Measurements from ENCODE around the gene ZNF33A.
"Not testable (repeated sequence)": the region's sequence is repeated elsewhere in the genome, so short reads cannot be mapped to it uniquely, and the experiment has no call there.

The ZNF33A gene

DNA sequence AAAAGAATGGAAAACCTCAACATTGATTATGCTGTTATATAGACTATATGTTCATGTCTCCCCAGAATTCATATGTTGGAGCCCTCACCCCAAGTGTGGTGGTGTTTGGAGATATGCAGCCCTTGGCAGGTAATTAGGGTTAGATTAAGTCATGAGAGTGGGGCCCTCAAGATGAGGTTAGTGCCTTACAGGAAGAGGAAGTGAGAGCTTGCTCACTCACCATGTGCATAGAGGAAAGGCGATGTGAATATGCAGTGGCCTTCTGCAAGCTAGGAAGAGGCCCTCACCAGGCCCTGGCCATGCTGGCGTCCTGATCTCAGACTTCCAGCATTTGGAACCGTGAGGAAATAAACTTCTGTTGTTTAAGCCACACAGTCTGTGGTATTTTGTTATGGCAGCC is 14.8 kb downstream of the ZNF33A start:
- TF ChIP-seq ZNF274 (IDR thresholded peaks at IDR 0.05; ENCODE audit: low read depth, low read length) = no peak
- H3K4me3 ChIP-seq (ENCODE audit: low read length) = no peak overlapping the region

DNA sequence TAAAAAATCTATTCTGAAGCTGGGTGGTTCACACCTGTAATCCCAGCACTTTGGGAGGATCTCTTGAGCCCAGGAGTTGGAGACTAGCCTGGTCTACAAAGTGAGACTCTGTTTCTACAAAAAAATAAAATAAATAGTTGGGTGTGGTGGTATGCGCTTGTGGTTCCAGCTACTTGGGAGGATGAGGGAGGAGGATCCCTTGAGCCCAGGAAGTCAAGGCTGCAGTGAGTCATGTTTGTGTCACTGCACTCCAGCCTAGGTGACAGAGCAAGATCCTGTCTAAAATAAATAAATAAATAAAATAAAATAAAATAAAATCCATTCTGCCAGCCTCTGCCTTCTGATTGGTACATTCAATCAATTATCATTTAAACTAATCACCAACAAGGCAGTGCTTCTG is 17.5 kb downstream of the ZNF33A start:
- no peak for TF ChIP-seq ZNF274 (IDR thresholded peaks at IDR 0.05; ENCODE audit: low read depth, low read length)

DNA sequence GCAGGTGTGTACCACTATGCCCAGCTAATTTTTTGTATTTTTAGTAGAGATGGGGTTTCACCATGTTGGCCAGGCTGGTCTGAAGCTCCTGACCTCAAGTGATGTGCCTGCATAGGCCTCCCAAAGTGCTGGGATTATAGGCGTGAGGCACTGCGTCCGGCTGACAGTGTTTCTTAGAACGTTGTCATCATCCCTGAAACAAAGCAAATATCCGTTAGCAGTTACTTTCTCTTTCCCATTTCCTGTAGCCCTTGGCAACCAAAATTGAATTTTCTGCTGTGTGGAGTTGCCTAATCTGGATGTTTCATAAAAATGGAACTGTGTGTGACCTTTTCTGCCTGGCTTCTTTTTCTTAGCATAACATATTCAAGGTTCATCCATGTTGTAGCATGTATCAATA is 22.4 kb downstream of the ZNF33A start:
- no peak overlapping the region for H3K4me3 ChIP-seq (ENCODE audit: low read length)
- TF ChIP-seq ZNF274 (IDR thresholded peaks at IDR 0.05; ENCODE audit: low read depth, low read length) = no peak

More for the DNA sequence above, 17.5 kb downstream of the ZNF33A start:
- H3K4me3 ChIP-seq (ENCODE audit: low read length) = no peak overlapping the region

DNA sequence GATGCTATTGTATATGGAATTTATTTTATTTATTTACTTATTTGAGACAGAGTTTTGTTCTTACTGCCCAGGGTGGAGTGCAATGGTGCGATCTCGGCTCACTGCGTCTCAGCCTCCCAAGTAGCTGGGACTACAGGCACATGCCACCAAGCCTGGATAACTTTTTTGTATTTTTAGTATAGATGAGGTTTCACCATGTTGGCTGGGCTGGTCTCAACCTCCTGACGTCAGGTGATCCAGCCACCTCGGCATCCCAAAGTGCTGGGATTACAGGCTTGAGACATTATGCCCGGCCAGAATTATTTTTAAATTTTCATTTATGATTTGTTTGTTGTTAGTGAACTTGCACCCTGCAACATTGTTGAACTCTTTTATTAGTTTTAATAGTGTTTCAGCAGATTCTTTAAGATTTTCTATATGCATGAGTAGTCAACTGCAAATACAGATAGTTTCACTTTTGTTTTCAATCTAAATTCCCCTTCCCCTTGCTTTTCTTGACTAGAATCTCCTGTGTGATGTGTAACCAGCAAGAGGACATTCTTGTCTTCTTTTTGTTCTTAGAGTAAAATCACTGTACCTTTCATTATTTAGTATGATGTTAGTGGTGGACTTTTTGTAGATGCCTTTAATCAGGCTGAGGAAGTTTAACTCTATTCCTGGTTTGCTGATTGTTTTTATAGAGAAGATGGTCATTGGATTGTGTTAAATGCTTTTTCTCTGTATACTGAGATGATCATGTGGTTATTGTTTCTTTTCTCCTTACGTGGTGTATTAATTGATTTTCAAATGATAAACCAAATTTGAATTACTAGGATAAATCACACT is 27.8 kb downstream of the ZNF33A start:
- TF ChIP-seq ZNF274 (IDR thresholded peaks at IDR 0.05; ENCODE audit: low read depth, low read length) = no peak
- H3K4me3 ChIP-seq (ENCODE audit: low read length) = peak overlapping the region; percentile 53; the same call in 1 of the 2 replicates

DNA sequence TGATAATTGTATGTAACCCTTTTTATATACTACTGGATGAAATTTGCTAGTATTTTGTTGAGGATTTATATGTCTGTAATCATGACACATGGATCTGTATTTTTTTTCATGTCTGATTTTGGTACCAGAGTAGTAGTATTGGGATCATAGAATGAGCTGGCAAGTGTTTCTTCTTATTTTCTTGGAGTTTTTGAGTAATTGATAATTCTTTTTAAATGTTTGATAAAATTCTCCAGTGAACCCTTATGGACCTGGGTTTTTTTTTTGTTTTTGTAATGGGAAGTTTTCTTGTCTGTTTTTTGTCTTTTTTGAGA is 28.4 kb downstream of the ZNF33A start:
- no peak overlapping the region; the same call in 1 of the 2 replicates for H3K4me3 ChIP-seq (ENCODE audit: low read length)

DNA sequence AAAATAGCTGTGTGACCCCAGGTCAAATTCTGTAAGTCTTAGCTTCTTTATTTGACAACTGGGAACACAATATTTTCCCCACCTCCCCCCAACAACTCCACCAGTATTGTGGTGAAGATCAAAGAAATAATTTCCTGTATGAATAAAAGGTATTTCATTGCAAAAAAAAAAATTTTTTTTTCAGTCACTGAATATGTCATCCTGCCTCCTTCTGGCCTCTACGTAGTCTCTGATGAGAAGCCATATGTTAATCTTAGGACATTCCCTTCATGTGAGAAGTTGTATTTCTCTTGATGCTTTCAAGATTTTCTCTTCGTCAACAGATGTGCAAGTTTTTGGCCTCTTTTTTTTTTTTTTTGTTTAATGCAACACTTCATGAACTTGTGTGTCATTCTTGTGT is 33.0 kb downstream of the ZNF33A start:
- no peak for TF ChIP-seq ZNF274 (IDR thresholded peaks at IDR 0.05; ENCODE audit: low read depth, low read length)
- H3K4me3 ChIP-seq (ENCODE audit: low read length) = no peak overlapping the region

More for the DNA sequence above, 28.4 kb downstream of the ZNF33A start:
- no peak for TF ChIP-seq ZNF274 (IDR thresholded peaks at IDR 0.05; ENCODE audit: low read depth, low read length)

DNA sequence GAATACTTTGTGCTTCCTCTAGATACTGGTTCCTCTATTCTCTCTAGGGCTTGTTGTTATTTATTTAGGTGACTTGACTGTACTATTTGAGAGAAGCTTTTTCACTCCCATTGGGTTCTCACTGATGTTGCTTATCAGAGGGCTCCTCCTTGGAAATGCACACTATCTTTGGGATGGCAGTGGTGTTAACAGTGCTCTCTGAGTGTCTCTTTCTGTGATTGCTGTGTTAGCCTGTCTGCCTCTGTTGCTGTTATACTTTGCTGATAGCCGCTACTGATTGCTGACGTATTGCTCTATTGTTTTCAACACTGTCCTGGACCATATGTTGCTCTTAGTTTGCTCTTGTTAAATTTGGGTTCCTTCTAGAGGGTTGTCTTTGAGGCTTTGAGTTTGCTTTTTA is 34.7 kb downstream of the ZNF33A start:
- no peak for TF ChIP-seq ZNF274 (IDR thresholded peaks at IDR 0.05; ENCODE audit: low read depth, low read length)

DNA sequence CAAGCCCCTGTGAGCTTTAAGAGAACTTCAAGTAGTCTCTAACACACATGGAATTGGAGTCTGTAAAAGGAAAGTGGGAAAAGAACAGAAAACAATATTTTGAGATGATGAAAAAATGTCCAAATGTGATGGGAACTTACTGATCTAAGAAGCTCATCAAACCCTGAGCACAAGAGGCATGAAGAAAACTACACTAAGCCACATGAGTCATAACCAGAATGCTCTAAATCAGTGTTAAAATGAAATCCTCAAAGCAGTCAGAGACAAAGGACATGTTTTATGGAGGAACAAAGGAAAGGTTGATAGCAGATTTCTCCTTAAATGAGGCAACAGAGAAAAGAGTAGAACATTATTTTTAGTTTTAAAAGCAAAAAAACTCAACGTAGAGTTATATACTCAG is 37.2 kb downstream of the ZNF33A start:
- no peak overlapping the region for H3K4me3 ChIP-seq (ENCODE audit: low read length)
- TF ChIP-seq ZNF274 (IDR thresholded peaks at IDR 0.05; ENCODE audit: low read depth, low read length) = no peak

More for the DNA sequence above, 34.7 kb downstream of the ZNF33A start:
- H3K4me3 ChIP-seq (ENCODE audit: low read length) = no peak overlapping the region

DNA sequence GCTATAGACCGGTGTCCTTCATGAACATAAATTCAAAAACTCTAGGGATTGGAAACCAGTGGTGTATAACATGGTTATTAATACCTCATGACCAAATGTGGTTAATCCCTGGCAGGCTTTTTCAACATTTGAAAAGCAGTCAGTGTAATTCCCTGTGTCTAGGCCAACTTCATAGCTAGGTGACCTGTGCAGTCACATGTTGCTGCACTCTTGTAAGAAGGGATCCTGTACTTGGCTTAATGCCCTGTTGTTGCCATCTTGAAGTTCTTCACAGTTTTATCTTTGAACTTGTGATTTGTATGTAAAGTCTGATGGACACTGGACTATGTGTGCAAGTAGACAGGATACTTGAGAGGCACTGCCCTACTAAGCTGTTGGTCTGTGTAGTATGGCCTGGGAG is 39.7 kb downstream of the ZNF33A start:
- no peak overlapping the region for H3K4me3 ChIP-seq (ENCODE audit: low read length)
- no peak for TF ChIP-seq ZNF274 (IDR thresholded peaks at IDR 0.05; ENCODE audit: low read depth, low read length)

DNA sequence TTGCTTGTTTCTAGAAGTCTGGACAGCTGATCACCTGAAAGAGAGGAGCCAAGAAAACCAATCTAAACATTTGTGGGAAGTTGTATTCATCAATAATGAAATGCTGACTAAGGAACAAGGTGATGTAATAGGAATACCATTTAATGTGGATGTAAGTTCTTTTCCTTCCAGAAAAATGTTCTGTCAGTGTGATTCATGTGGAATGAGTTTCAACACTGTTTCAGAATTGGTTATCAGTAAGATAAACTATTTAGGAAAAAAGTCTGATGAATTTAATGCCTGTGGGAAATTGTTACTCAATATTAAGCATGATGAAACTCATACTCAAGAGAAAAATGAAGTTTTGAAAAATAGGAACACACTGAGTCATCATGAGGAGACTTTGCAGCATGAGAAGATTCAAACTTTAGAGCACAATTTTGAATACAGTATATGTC is 43.9 kb downstream of the ZNF33A start:
- TF ChIP-seq ZNF274 (IDR thresholded peaks at IDR 0.05; ENCODE audit: low read depth, low read length) = no peak

DNA sequence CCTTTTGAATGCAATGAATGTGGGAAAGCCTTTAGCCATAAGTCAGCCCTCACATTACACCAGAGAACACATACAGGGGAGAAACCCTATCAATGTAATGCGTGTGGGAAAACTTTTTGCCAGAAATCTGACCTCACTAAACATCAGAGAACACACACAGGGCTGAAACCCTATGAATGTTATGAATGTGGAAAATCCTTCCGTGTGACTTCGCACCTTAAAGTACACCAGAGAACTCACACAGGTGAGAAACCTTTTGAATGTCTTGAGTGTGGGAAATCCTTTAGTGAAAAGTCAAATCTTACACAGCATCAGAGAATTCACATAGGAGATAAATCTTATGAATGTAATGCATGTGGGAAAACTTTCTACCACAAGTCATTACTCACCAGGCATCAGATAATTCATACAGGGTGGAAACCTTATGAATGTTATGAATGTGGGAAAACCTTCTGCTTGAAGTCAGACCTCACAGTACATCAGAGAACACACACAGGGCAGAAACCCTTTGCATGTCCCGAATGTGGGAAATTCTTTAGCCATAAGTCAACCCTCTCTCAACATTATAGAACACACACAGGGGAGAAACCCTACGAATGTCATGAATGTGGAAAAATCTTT is 44.9 kb downstream of the ZNF33A start:
- not testable (repeated sequence) for H3K4me3 ChIP-seq (ENCODE audit: low read length)
- peak; percentile 51 for TF ChIP-seq ZNF274 (IDR thresholded peaks at IDR 0.05; ENCODE audit: low read depth, low read length)

More for the DNA sequence above, 43.9 kb downstream of the ZNF33A start:
- no peak overlapping the region for H3K4me3 ChIP-seq (ENCODE audit: low read length)

DNA sequence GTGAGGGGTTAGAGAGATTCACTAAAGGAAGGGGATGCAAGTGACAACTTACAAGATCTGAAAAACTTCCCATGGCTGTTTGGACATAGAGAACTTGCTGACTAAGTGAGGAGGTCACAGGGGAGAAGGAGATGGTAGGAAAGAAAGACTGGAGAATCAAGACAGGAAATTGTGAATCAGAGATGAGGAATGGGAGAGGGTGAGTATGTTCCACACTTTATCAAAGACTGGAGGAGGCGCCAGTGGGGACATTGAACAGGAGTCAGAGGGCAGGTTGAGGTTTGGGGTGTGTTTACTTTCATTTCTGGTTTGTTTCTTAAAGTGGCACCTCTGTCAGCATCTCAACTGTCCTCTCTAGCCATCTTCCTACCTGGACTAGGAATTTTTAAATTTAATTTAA is 59.2 kb downstream of the ZNF33A start:
- H3K4me3 ChIP-seq (ENCODE audit: low read length) = not testable (repeated sequence)

DNA sequence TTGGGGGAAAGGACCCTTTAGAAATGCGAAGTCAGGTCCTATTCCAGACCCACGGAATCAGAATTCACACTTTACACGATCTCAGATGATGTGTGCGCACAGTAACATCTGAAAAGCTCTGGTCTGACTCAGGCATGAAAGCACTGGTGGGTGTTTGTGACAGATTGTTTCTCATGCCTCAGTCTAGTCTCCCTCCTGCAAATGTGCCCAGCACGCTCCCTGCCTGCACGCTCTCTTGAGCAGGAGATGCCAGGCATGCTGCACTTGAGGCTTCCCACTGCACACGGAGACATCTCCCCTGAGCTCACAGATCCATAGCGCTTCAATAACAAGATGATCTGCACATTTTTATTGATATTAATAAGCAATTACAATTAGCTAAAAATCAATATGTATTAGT is 60.0 kb downstream of the ZNF33A start:
- TF ChIP-seq ZNF274 (IDR thresholded peaks at IDR 0.05; ENCODE audit: low read depth, low read length) = no peak
- H3K4me3 ChIP-seq (ENCODE audit: low read length) = no peak overlapping the region

DNA sequence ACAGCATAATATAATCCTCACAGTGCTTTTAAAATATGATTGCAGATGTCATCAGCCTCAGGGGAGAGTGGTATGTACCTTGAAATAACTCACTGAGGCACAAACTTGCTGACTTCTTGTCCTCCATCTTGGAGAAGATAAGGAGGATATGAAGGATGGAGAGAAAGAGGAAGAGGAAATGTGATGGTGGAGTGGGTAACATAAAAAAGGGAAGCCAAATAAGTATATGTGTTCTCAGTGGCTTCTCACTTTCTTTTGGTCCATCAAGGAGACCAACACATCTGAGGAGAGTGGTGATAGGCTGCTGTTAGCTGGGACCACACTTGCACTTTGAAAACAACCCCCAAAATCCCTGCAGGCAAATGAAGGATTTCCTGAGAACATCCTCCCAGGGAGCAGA is 62.1 kb downstream of the ZNF33A start:
- H3K4me3 ChIP-seq (ENCODE audit: low read length) = no peak overlapping the region
- no peak for TF ChIP-seq ZNF274 (IDR thresholded peaks at IDR 0.05; ENCODE audit: low read depth, low read length)

DNA sequence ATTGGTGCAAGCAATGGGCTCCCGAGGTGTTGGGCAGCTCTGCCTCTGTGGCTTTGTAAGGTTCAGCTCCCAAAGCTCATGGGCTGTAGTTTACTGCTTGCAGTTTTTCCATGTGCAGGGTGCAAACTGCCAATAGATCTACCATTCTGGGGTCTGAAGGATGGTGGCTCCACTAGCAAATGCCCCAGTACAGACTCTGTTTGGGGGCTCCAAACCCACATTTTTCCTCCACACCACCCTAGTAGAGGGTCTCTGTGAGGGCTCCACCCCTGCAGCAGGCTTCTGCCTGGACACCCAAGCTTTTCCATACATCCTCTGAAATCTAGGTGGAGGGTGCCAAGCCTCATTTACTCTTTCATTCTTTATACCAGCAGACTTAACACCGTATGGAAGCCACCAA is 66.2 kb downstream of the ZNF33A start:
- no peak overlapping the region for H3K4me3 ChIP-seq (ENCODE audit: low read length)
- no peak for TF ChIP-seq ZNF274 (IDR thresholded peaks at IDR 0.05; ENCODE audit: low read depth, low read length)

DNA sequence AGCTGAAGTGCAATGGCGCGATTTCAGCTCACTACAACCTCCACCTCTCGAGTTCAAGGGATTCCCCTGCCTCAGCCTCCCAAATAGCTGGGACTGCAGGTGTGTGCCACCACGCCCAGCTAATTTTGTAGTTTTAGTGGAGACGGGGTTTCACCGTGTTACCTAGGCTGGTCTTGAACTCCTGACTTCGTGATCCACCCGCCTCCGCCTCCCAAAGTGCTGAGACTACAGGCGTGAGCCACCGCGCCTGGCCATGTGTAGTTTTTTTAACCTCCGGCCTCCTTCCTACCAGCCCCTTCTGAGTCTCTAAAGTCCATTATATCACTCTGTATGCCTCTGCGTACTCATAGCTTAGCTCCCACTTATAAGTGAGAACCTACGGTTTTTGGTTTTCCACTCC is 82.8 kb downstream of the ZNF33A start:
- not testable (repeated sequence) for H3K4me3 ChIP-seq (ENCODE audit: low read length)
